Activated T-helper 9 cell treated with anti-CD3 and anti-CD28 coated beads, Interleukin-2, amount 50 U/mL, for 16 hours (primary cell): ENCODE data around the gene ALOX5AP.

ENCODE experiments used
- DNase-seq: peaks from one replicate; pipeline ENCODE4 v3.0.0-alpha.2; 2020; ENCODE audit warnings: low read depth

ALOX5AP gene

GRCh38 chr13:30762643-30763042 is 27.3 kb downstream of the ALOX5AP start:
- DNase-seq, result no peak

- DNase-seq, result no peak
Measured at GRCh38 chr13:30763786-30764413, 28.6 kb downstream of the ALOX5AP start.

GRCh38 chr13:30766231-30766630 is 30.9 kb downstream of the ALOX5AP start:
- DNase-seq, result no peak

GRCh38 chr13:30770929-30771328 is 35.6 kb downstream of the ALOX5AP start:
- no peak for DNase-seq

- no peak for DNase-seq
Measured at GRCh38 chr13:30773561-30773960, 38.2 kb downstream of the ALOX5AP start.

- no peak for DNase-seq
Measured at GRCh38 chr13:30774214-30774730, 38.9 kb downstream of the ALOX5AP start.

GRCh38 chr13:30776661-30777060 is 41.3 kb downstream of the ALOX5AP start:
- no peak for DNase-seq

- no peak for DNase-seq
Measured at GRCh38 chr13:30779016-30779415, 43.7 kb downstream of the ALOX5AP start.

- DNase-seq, result no peak
Measured at GRCh38 chr13:30779608-30780007, 44.3 kb downstream of the ALOX5AP start.

- no peak for DNase-seq
Measured at GRCh38 chr13:30780338-30780981, 45.1 kb downstream of the ALOX5AP start.

GRCh38 chr13:30785191-30785850 is 50.0 kb downstream of the ALOX5AP start:
- DNase-seq, result no peak

- no peak for DNase-seq
Measured at GRCh38 chr13:30786648-30787047, 51.3 kb downstream of the ALOX5AP start.

GRCh38 chr13:30787738-30788525 is 52.6 kb downstream of the ALOX5AP start:
- DNase-seq, result no peak

- no peak for DNase-seq
Measured at GRCh38 chr13:30789166-30789862, 54.0 kb downstream of the ALOX5AP start.

- DNase-seq, result no peak
Measured at GRCh38 chr13:30790592-30790991, 55.2 kb downstream of the ALOX5AP start.

GRCh38 chr13:30791354-30792001 is 56.1 kb downstream of the ALOX5AP start:
- no peak for DNase-seq

- no peak for DNase-seq
Measured at GRCh38 chr13:30792285-30793000, 57.1 kb downstream of the ALOX5AP start.

- DNase-seq, result no peak
Measured at GRCh38 chr13:30796132-30796572, 60.8 kb downstream of the ALOX5AP start.

GRCh38 chr13:30796631-30797601 is 61.6 kb downstream of the ALOX5AP start:
- DNase-seq, result peak; percentile 34
